ES-I3 (cell line): Measurements from ENCODE around the gene GNPNAT1.

ENCODE experiments used
- H3K36me3 ChIP-seq: 2 replicates; pipeline ENCODE4 v1.6.1; 2013; ENCODE audit warnings: mild to moderate bottlenecking, low read length, control low read depth, moderate library complexity; ENCODE audit not compliant: insufficient read depth
- H3K4me1 ChIP-seq: 2 replicates; pipeline ENCODE4 v1.6.1; 2013; ENCODE audit warnings: mild to moderate bottlenecking, control low read depth, low read length; ENCODE audit not compliant: insufficient read depth
- H3K9ac ChIP-seq: 2 replicates; pipeline ENCODE4 v1.6.1; 2013; ENCODE audit warnings: low read depth, mild to moderate bottlenecking, low read length, moderate library complexity
- H3K9me3 ChIP-seq: 2 replicates; pipeline ENCODE4 v1.6.1; 2013; ENCODE audit warnings: mild to moderate bottlenecking, low read length, moderate library complexity; ENCODE audit not compliant: control insufficient read depth, insufficient read depth

The GNPNAT1 gene

GRCh38 chr14:52791223-52792096 lies at the start of gene GNPNAT1:
Gene GNPNAT1 (minus strand): TSS chr14:52791607. CDS start chr14:52784650, 6,957 bp downstream.
- Histone ChIP-seq H3K4me1 (no peaks in the 10 kb centered on the region), H3K9me3 (no peaks in the 10 kb centered on the region), H3K9ac (peak within 1 kb of the TSS; percentile 76), H3K36me3 (no peaks in the 10 kb centered on the region)

GRCh38 chr14:52840877-52841276 lies 49.5 kb upstream of the GNPNAT1 start:
- no peak overlapping the region for H3K9ac ChIP-seq
- H3K4me1 ChIP-seq, result peaks cover 15% of the 10 kb centered on the region
- H3K36me3 ChIP-seq, result no peaks in the 10 kb centered on the region; the same call in 1 of the 2 replicates
- H3K9me3 ChIP-seq, result no peaks in the 10 kb centered on the region

- Histone ChIP-seq H3K9me3 (no peaks in the 10 kb centered on the region), H3K4me1 (peaks cover 24% of the 10 kb centered on the region), H3K9ac (no peak overlapping the region), H3K36me3 (no peaks in the 10 kb centered on the region)
Measured at GRCh38 chr14:52837451-52837850, 46.0 kb upstream of the GNPNAT1 start.

GRCh38 chr14:52836063-52836462 lies 44.7 kb upstream of the GNPNAT1 start:
- Histone ChIP-seq H3K4me1 (peaks cover 35% of the 10 kb centered on the region), H3K9me3 (no peaks in the 10 kb centered on the region), H3K36me3 (no peaks in the 10 kb centered on the region), H3K9ac (no peak overlapping the region)

GRCh38 chr14:52835122-52835903 lies 43.9 kb upstream of the GNPNAT1 start:
- no peaks in the 10 kb centered on the region for H3K9me3 ChIP-seq
- no peak overlapping the region; the same call in 1 of the 2 replicates for H3K9ac ChIP-seq
- H3K36me3 ChIP-seq, result no peaks in the 10 kb centered on the region
- H3K4me1 ChIP-seq, result peaks cover 39% of the 10 kb centered on the region

- peaks cover 39% of the 10 kb centered on the region for H3K4me1 ChIP-seq
- no peak overlapping the region for H3K9ac ChIP-seq
- H3K36me3 ChIP-seq, result no peaks in the 10 kb centered on the region
- no peaks in the 10 kb centered on the region for H3K9me3 ChIP-seq
Measured at GRCh38 chr14:52834440-52834842, 43.0 kb upstream of the GNPNAT1 start.

GRCh38 chr14:52833891-52834290 lies 42.5 kb upstream of the GNPNAT1 start:
- Histone ChIP-seq H3K4me1 (peaks cover 39% of the 10 kb centered on the region), H3K9ac (no peak overlapping the region), H3K9me3 (no peaks in the 10 kb centered on the region), H3K36me3 (no peaks in the 10 kb centered on the region)

GRCh38 chr14:52829527-52830185 lies 38.2 kb upstream of the GNPNAT1 start:
- H3K36me3 ChIP-seq, result no peaks in the 10 kb centered on the region
- no peak overlapping the region for H3K9ac ChIP-seq
- peaks cover 26% of the 10 kb centered on the region for H3K4me1 ChIP-seq
- H3K9me3 ChIP-seq, result no peaks in the 10 kb centered on the region

GRCh38 chr14:52827426-52827825 lies 36.0 kb upstream of the GNPNAT1 start:
- Histone ChIP-seq H3K9ac (no peak overlapping the region), H3K4me1 (peaks cover 21% of the 10 kb centered on the region), H3K9me3 (no peaks in the 10 kb centered on the region), H3K36me3 (no peaks in the 10 kb centered on the region)

GRCh38 chr14:52825085-52825484 lies 33.7 kb upstream of the GNPNAT1 start:
- H3K9ac ChIP-seq, result no peak overlapping the region
- H3K9me3 ChIP-seq, result no peaks in the 10 kb centered on the region
- peaks cover 6% of the 10 kb centered on the region for H3K4me1 ChIP-seq
- no peaks in the 10 kb centered on the region for H3K36me3 ChIP-seq

- Histone ChIP-seq H3K36me3 (no peaks in the 10 kb centered on the region), H3K4me1 (peaks cover 6% of the 10 kb centered on the region), H3K9ac (no peak overlapping the region), H3K9me3 (no peaks in the 10 kb centered on the region)
Measured at GRCh38 chr14:52824462-52824861, 33.1 kb upstream of the GNPNAT1 start.

GRCh38 chr14:52821805-52822250 lies 30.4 kb upstream of the GNPNAT1 start:
- H3K4me1 ChIP-seq, result no peaks in the 10 kb centered on the region
- H3K36me3 ChIP-seq, result no peaks in the 10 kb centered on the region
- no peaks in the 10 kb centered on the region for H3K9me3 ChIP-seq
- no peak overlapping the region for H3K9ac ChIP-seq

GRCh38 chr14:52808101-52808500 lies 16.7 kb upstream of the GNPNAT1 start:
- no peaks in the 10 kb centered on the region for H3K4me1 ChIP-seq
- no peaks in the 10 kb centered on the region for H3K36me3 ChIP-seq
- H3K9me3 ChIP-seq, result no peaks in the 10 kb centered on the region
- H3K9ac ChIP-seq, result no peak overlapping the region

- H3K4me1 ChIP-seq, result no peaks in the 10 kb centered on the region
- no peaks in the 10 kb centered on the region for H3K9me3 ChIP-seq
- no peaks in the 10 kb centered on the region for H3K36me3 ChIP-seq
- no peak overlapping the region for H3K9ac ChIP-seq
Measured at GRCh38 chr14:52806115-52806514, 14.7 kb upstream of the GNPNAT1 start.
